GM23338 (cell line): ENCODE data around the gene ARHGEF28. TPM values are rescaled to one million over a fixed set of nuclear protein-coding genes. Genes with fewer than 3 reads are reported as not detected.

Experiments
- ATAC-seq: fragments of 200-7000 bp; cut with Tn5 transposase; 3 replicates; pipeline ENCODE4 v1.9.1; 2020
- DNase-seq: peaks from one replicate; pipeline ENCODE4 v3.0.0-alpha.2; 2015; ENCODE audit warnings: low spot score
- H2AFZ ChIP-seq: fragments of 200-600 bp; sonication (generic); 2 replicates; pipeline ENCODE4 v1.8.0; 2016; ENCODE audit warnings: antibody characterized with exemption, mild to moderate bottlenecking, moderate library complexity
- H3F3A ChIP-seq: fragments of 200-600 bp; sonication (generic); replicated peaks from 2 replicates; pipeline ENCODE4 v1.8.0; 2017; ENCODE audit warnings: antibody characterized with exemption, mixed run types, low read depth
- H3K27ac ChIP-seq: fragments of 200-600 bp; sonication (generic); 2 replicates; pipeline ENCODE4 v1.6.1; 2016; ENCODE audit warnings: low read depth
- H3K27me3 ChIP-seq: fragments of 200-600 bp; sonication (generic); 2 replicates; pipeline ENCODE4 v1.8.0; 2016; ENCODE audit warnings: mild to moderate bottlenecking, mixed run types, moderate library complexity; ENCODE audit not compliant: insufficient read depth
- H3K36me3 ChIP-seq: fragments of 200-600 bp; sonication (generic); 2 replicates; pipeline ENCODE4 v1.8.0; 2016; ENCODE audit warnings: mild to moderate bottlenecking; ENCODE audit not compliant: insufficient read depth
- H3K4me1 ChIP-seq: fragments of 200-600 bp; sonication (generic); 2 replicates; pipeline ENCODE4 v1.8.0; 2016; ENCODE audit warnings: mild to moderate bottlenecking, moderate library complexity; ENCODE audit not compliant: insufficient read depth
- H3K4me2 ChIP-seq: fragments of 200-600 bp; sonication (generic); 2 replicates; pipeline ENCODE4 v1.7.1; 2017; ENCODE audit warnings: mixed run types
- H3K4me3 ChIP-seq: fragments of 200-600 bp; sonication (generic); 2 replicates; pipeline ENCODE4 v1.6.1; 2016; ENCODE audit warnings: mixed run types
- H3K79me2 ChIP-seq: fragments of 200-600 bp; sonication (generic); replicated peaks from 2 replicates; pipeline ENCODE4 v1.8.0; 2017; ENCODE audit warnings: mild to moderate bottlenecking; ENCODE audit not compliant: insufficient read depth
- H3K9me2 ChIP-seq: fragments of 200-600 bp; sonication (generic); 2 replicates; pipeline ENCODE4 v1.8.0; 2017; ENCODE audit not compliant: insufficient read depth
- H4K20me1 ChIP-seq: fragments of 200-600 bp; sonication (generic); replicated peaks from 2 replicates; pipeline ENCODE4 v1.8.0; 2017; ENCODE audit warnings: mild to moderate bottlenecking; ENCODE audit not compliant: insufficient read depth
- H3K27ac Mint-ChIP-seq: 2 replicates; pipeline ENCODE4 v1.8.0; 2020; ENCODE audit warnings: inconsistent platforms, mild to moderate bottlenecking, moderate library complexity, mixed read lengths
- H3K27me3 Mint-ChIP-seq: 3 replicates; pipeline ENCODE4 v1.8.0; 2022; ENCODE audit warnings: low read depth, mild to moderate bottlenecking, moderate library complexity, mixed read lengths, inconsistent platforms; ENCODE audit not compliant: insufficient read depth, poor library complexity
- H3K36me3 Mint-ChIP-seq: 3 replicates; pipeline ENCODE4 v1.8.0; 2021; ENCODE audit warnings: low read depth, mild to moderate bottlenecking, inconsistent platforms, moderate library complexity, mixed read lengths
- H3K4me1 Mint-ChIP-seq: 3 replicates; pipeline ENCODE4 v1.8.0; 2020; ENCODE audit warnings: mild to moderate bottlenecking, inconsistent platforms, mixed read lengths
- H3K4me3 Mint-ChIP-seq: 3 replicates; pipeline ENCODE4 v1.8.0; 2021; ENCODE audit warnings: moderate library complexity, mild to moderate bottlenecking, inconsistent platforms, mixed read lengths
- H3K9me3 Mint-ChIP-seq: 3 replicates; pipeline ENCODE4 v1.8.0; 2020; ENCODE audit warnings: moderate library complexity, mild to moderate bottlenecking, inconsistent platforms, mixed read lengths
- EZH2phosphoT487 ChIP-seq: fragments of 200-600 bp; sonication (generic); IDR thresholded peaks from one replicate; pipeline ENCODE4 v1.8.1; 2018; ENCODE audit warnings: antibody characterized with exemption; ENCODE audit not compliant: unreplicated experiment
- JUNB ChIP-seq: IDR thresholded peaks from one replicate; pipeline ENCODE4 v1.6.1; 2016; ENCODE audit warnings: antibody characterized with exemption; ENCODE audit not compliant: unreplicated experiment
- NANOG ChIP-seq: IDR thresholded peaks from 2 replicates; pipeline ENCODE4 v1.6.1; 2016; ENCODE audit warnings: antibody characterized with exemption, borderline replicate concordance
- STAT1 ChIP-seq: IDR thresholded peaks from one replicate; pipeline ENCODE4 v1.6.1; 2016; ENCODE audit warnings: antibody characterized with exemption; ENCODE audit not compliant: unreplicated experiment
- polyA plus RNA-seq: library from polyadenylated mRNA; unstranded; fragments of >200 nt; fragmentation: Nextera tagmentation; extraction: Ambion mirVana; gene quantifications from 2 replicates; pipeline ENCODE4 v1.2.1, GENCODE V29; 2016
- total RNA-seq: library from RNA; depleted of rRNA; stranded (reverse); fragments of >200 nt; shearing (Covaris generic); gene quantifications from 2 replicates; pipeline ENCODE4 v1.2.3, GENCODE V29; 2014
- TF ChIP-seq, protein P1 (sequence below): fragments of 250-450 bp; sonication (Bioruptor Pico); IDR thresholded peaks from 2 replicates; pipeline ENCODE4 v1.5.0; 2020; ENCODE audit warnings: mild to moderate bottlenecking, moderate library complexity
- TF ChIP-seq, protein P2 (sequence below), 2 experiments: fragments of 200-600 bp in 1 of 2; sonication (generic) in 1 of 2; conservative IDR thresholded peaks; 2 replicates each; pipeline versions ENCODE4 v1.5.1 to v1.6.1; 2016 to 2017; ENCODE audit warnings: antibody characterized with exemption in 2 of 2, low read depth in 2 of 2, mild to moderate bottlenecking in 2 of 2, moderate library complexity in 1 of 2
- TF ChIP-seq, protein P3 (sequence below): IDR thresholded peaks from 2 replicates; pipeline ENCODE4 v1.6.1; 2016; ENCODE audit warnings: antibody characterized with exemption

ARHGEF28 gene
- total and polyA plus RNA-seq, 2 experiments from 2014 or later: 0.39 to 1.0 TPM

GRCh38 chr5:73793911-73794310 lies 167.9 kb downstream of the ARHGEF28 start (continued):
- TF ChIP-seq, protein P1, sequence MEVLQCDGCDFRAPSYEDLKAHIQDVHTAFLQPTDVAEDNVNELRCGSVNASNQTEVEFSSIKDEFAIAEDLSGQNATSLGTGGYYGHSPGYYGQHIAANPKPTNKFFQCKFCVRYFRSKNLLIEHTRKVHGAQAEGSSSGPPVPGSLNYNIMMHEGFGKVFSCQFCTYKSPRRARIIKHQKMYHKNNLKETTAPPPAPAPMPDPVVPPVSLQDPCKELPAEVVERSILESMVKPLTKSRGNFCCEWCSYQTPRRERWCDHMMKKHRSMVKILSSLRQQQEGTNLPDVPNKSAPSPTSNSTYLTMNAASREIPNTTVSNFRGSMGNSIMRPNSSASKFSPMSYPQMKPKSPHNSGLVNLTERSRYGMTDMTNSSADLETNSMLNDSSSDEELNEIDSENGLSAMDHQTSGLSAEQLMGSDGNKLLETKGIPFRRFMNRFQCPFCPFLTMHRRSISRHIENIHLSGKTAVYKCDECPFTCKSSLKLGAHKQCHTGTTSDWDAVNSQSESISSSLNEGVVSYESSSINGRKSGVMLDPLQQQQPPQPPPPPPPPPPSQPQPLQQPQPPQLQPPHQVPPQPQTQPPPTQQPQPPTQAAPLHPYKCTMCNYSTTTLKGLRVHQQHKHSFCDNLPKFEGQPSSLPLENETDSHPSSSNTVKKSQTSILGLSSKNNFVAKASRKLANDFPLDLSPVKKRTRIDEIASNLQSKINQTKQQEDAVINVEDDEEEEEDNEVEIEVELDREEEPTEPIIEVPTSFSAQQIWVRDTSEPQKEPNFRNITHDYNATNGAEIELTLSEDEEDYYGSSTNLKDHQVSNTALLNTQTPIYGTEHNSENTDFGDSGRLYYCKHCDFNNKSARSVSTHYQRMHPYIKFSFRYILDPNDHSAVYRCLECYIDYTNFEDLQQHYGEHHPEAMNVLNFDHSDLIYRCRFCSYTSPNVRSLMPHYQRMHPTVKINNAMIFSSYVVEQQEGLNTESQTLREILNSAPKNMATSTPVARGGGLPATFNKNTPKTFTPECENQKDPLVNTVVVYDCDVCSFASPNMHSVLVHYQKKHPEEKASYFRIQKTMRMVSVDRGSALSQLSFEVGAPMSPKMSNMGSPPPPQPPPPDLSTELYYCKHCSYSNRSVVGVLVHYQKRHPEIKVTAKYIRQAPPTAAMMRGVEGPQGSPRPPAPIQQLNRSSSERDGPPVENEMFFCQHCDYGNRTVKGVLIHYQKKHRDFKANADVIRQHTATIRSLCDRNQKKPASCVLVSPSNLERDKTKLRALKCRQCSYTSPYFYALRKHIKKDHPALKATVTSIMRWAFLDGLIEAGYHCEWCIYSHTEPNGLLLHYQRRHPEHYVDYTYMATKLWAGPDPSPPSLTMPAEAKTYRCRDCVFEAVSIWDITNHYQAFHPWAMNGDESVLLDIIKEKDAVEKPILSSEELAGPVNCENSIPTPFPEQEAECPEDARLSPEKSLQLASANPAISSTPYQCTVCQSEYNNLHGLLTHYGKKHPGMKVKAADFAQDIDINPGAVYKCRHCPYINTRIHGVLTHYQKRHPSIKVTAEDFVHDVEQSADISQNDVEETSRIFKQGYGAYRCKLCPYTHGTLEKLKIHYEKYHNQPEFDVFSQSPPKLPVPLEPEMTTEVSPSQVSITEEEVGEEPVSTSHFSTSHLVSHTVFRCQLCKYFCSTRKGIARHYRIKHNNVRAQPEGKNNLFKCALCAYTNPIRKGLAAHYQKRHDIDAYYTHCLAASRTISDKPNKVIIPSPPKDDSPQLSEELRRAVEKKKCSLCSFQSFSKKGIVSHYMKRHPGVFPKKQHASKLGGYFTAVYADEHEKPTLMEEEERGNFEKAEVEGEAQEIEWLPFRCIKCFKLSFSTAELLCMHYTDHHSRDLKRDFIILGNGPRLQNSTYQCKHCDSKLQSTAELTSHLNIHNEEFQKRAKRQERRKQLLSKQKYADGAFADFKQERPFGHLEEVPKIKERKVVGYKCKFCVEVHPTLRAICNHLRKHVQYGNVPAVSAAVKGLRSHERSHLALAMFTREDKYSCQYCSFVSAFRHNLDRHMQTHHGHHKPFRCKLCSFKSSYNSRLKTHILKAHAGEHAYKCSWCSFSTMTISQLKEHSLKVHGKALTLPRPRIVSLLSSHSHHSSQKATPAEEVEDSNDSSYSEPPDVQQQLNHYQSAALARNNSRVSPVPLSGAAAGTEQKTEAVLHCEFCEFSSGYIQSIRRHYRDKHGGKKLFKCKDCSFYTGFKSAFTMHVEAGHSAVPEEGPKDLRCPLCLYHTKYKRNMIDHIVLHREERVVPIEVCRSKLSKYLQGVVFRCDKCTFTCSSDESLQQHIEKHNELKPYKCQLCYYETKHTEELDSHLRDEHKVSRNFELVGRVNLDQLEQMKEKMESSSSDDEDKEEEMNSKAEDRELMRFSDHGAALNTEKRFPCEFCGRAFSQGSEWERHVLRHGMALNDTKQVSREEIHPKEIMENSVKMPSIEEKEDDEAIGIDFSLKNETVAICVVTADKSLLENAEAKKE: no peak

- Mint-ChIP-seq H3K36me3 (no peaks in the 10 kb centered on the region), H3K27ac (no peak overlapping the region), H3K4me3 (no peak overlapping the region), H3K9me3 (no peaks in the 10 kb centered on the region), H3K27me3 (peaks cover 2% of the 10 kb centered on the region), H3K4me1 (peaks cover 23% of the 10 kb centered on the region)
- Histone ChIP-seq H4K20me1 (no peaks in the 10 kb centered on the region), H3K27me3 (no peaks in the 10 kb centered on the region), H3F3A (no peaks in the 10 kb centered on the region), H3K4me3 (no peak overlapping the region), H3K79me2 (no peaks in the 10 kb centered on the region), H3K9me2 (0 out of 2 replicates have a peak, but pooled peaks cover 5% of the 10 kb centered on the region), H3K36me3 (no peaks in the 10 kb centered on the region), H3K27ac (no peak overlapping the region), H3K4me1 (no peaks in the 10 kb centered on the region), H3K4me2 (no peak overlapping the region), H2AFZ (0 out of 2 replicates have a peak overlapping the region, but pooled peaks have one; percentile 3)
- ATAC-seq (no peak), DNase-seq (no peak)
- TF ChIP-seq, protein P2, sequence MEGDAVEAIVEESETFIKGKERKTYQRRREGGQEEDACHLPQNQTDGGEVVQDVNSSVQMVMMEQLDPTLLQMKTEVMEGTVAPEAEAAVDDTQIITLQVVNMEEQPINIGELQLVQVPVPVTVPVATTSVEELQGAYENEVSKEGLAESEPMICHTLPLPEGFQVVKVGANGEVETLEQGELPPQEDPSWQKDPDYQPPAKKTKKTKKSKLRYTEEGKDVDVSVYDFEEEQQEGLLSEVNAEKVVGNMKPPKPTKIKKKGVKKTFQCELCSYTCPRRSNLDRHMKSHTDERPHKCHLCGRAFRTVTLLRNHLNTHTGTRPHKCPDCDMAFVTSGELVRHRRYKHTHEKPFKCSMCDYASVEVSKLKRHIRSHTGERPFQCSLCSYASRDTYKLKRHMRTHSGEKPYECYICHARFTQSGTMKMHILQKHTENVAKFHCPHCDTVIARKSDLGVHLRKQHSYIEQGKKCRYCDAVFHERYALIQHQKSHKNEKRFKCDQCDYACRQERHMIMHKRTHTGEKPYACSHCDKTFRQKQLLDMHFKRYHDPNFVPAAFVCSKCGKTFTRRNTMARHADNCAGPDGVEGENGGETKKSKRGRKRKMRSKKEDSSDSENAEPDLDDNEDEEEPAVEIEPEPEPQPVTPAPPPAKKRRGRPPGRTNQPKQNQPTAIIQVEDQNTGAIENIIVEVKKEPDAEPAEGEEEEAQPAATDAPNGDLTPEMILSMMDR (conservative IDR thresholded peaks at IDR 0.05; ENCODE audit: low read depth in 2 of 2): no peak
- TF ChIP-seq, protein P3, sequence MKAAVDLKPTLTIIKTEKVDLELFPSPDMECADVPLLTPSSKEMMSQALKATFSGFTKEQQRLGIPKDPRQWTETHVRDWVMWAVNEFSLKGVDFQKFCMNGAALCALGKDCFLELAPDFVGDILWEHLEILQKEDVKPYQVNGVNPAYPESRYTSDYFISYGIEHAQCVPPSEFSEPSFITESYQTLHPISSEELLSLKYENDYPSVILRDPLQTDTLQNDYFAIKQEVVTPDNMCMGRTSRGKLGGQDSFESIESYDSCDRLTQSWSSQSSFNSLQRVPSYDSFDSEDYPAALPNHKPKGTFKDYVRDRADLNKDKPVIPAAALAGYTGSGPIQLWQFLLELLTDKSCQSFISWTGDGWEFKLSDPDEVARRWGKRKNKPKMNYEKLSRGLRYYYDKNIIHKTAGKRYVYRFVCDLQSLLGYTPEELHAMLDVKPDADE: no peak
- TF ChIP-seq JUNB (no peak), NANOG (no peak), STAT1 (no peak), EZH2phosphoT487 (no peak)
Measured at GRCh38 chr5:73796164-73797131, 170.5 kb downstream of the ARHGEF28 start.
